Measurements from ENCODE around the gene FAM20C.
"Not testable (repeated sequence)": the region's sequence is repeated elsewhere in the genome, so short reads cannot be mapped to it uniquely, and the experiment has no call there.

FAM20C gene

GRCh38 chr7:243580-243978 is 51.2 kb downstream of the FAM20C start:
- DNase-seq, ATAC-seq: not testable (repeated sequence)

GRCh38 chr7:244974-245373 is 52.6 kb downstream of the FAM20C start:
- ATAC-seq (no peak), DNase-seq (no peak)

GRCh38 chr7:245574-246295 is 53.4 kb downstream of the FAM20C start:
- ATAC-seq = no peak
- no peak for DNase-seq

- ATAC-seq (no peak), DNase-seq (no peak)
These were observed 54.1 kb downstream of the FAM20C start for GRCh38 chr7:246451-246850.

GRCh38 chr7:247181-247580 is 54.8 kb downstream of the FAM20C start:
- no peak for ATAC-seq
- DNase-seq = no peak

- no peak for DNase-seq
- ATAC-seq = no peak
These were observed 55.3 kb downstream of the FAM20C start for GRCh38 chr7:247636-248035.

GRCh38 chr7:248732-249435 is 56.5 kb downstream of the FAM20C start:
- ATAC-seq = no peak
- no peak for DNase-seq

- ATAC-seq = no peak
- no peak for DNase-seq
These were observed 57.6 kb downstream of the FAM20C start for GRCh38 chr7:249989-250388.

- ATAC-seq (no peak), DNase-seq (no peak)
These were observed 58.2 kb downstream of the FAM20C start for GRCh38 chr7:250523-250922.

GRCh38 chr7:251005-251404 is 58.6 kb downstream of the FAM20C start:
- ATAC-seq = no peak
- DNase-seq = no peak

GRCh38 chr7:251446-252175 is 59.2 kb downstream of the FAM20C start:
- no peak for ATAC-seq
- no peak for DNase-seq

GRCh38 chr7:252216-252965 is 60.0 kb downstream of the FAM20C start:
- no peak for DNase-seq
- ATAC-seq = no peak

GRCh38 chr7:252981-253380 is 60.6 kb downstream of the FAM20C start:
- ATAC-seq (no peak), DNase-seq (no peak)

- ATAC-seq = no peak
- DNase-seq = no peak
These were observed 61.4 kb downstream of the FAM20C start for GRCh38 chr7:253581-254336.

- no peak for ATAC-seq
- no peak for DNase-seq
These were observed 62.1 kb downstream of the FAM20C start for GRCh38 chr7:254337-255037.

- DNase-seq (no peak), ATAC-seq (no peak)
These were observed 62.7 kb downstream of the FAM20C start for GRCh38 chr7:255038-255435.

GRCh38 chr7:255721-256361 is 63.5 kb downstream of the FAM20C start:
- ATAC-seq (no peak), DNase-seq (no peak)

GRCh38 chr7:256461-256940 is 64.1 kb downstream of the FAM20C start:
- no peak for ATAC-seq

GRCh38 chr7:256981-257646 is 64.7 kb downstream of the FAM20C start:
- no peak for ATAC-seq
- no peak for DNase-seq

More at GRCh38 chr7:256461-256940, 64.1 kb downstream of the FAM20C start:
- DNase-seq = no peak

GRCh38 chr7:257647-257992 is 65.2 kb downstream of the FAM20C start:
- DNase-seq = no peak

More at GRCh38 chr7:257647-257992, 65.2 kb downstream of the FAM20C start:
- ATAC-seq = no peak

Data from stimulated activated naive CD8-positive, alpha-beta T cell treated with anti-CD3 and anti-CD28 coated beads, Interleukin-15, Interleukin-2, amounts not matched to agents 100 U/mL and 50 U/mL, for 24 hours (primary cell).